Measurements from ENCODE around the gene WTIP. TPM values are rescaled to one million over a fixed set of nuclear protein-coding genes. Genes with fewer than 3 reads are reported as not detected.
A peak's percentile ranks its signal among the peaks of the same experiment; 100 is the strongest.

Gene WTIP
- total RNA-seq, 1 experiment from 2014 or later: 32.5 TPM

DNA sequence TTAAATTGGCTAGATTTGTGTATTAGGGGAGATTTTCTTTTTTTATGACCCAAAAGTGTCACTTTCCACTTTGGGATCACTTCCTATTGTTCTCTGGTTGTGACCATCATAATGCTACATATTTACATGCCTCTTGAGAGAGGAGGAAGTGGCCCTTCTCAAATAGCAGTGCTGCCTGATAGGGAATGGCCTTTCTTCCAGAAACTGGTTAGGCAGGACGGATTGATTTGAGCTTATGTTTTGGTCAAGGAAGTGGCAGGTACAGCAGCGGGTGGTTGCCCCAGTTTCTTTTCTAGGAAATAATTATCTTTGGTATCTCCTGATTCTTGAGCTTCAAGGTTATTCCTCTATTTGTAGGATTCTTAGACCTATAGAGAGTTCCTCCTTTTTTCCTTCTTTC lies 21.9 kb upstream of the WTIP start:
- H3K27me3 Mint-ChIP-seq (ENCODE audit: low read depth): no peaks in the 10 kb centered on the region
- no peak overlapping the region for H3K4ac ChIP-seq (ENCODE audit: low read depth, low read length)
- TF ChIP-seq, protein P1, sequence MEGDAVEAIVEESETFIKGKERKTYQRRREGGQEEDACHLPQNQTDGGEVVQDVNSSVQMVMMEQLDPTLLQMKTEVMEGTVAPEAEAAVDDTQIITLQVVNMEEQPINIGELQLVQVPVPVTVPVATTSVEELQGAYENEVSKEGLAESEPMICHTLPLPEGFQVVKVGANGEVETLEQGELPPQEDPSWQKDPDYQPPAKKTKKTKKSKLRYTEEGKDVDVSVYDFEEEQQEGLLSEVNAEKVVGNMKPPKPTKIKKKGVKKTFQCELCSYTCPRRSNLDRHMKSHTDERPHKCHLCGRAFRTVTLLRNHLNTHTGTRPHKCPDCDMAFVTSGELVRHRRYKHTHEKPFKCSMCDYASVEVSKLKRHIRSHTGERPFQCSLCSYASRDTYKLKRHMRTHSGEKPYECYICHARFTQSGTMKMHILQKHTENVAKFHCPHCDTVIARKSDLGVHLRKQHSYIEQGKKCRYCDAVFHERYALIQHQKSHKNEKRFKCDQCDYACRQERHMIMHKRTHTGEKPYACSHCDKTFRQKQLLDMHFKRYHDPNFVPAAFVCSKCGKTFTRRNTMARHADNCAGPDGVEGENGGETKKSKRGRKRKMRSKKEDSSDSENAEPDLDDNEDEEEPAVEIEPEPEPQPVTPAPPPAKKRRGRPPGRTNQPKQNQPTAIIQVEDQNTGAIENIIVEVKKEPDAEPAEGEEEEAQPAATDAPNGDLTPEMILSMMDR (conservative IDR thresholded peaks at IDR 0.05): no peak
- no peaks in the 10 kb centered on the region for H3K9me3 ChIP-seq (ENCODE audit: control insufficient read depth, low read depth, low read length)
- no peak overlapping the region for H3T11ph ChIP-seq (ENCODE audit: low read length)
- no peaks in the 10 kb centered on the region for H3K79me2 ChIP-seq (ENCODE audit: insufficient read depth, low read length)
- no peak overlapping the region for H3K23ac ChIP-seq (ENCODE audit: insufficient read length, low read depth, low read length)
- H3K4me3 Mint-ChIP-seq: no peak overlapping the region
- no peak overlapping the region for H3K27ac ChIP-seq (ENCODE audit: insufficient read length, low read depth, low read length)
- no peak for DNase-seq
- H3K27ac Mint-ChIP-seq: peak overlapping the region in 2 of 3 experiments; percentile 59 to 81; a peak in 5 of 7 replicates
- no peak overlapping the region for H3K9ac ChIP-seq (ENCODE audit: extremely low read depth, insufficient read length, low read length)
- H3K4me1 Mint-ChIP-seq: peaks cover 4 to 17% of the 10 kb centered on the region in 2 experiments; a peak in 3 of 4 replicates
- no peaks in the 10 kb centered on the region for H4K20me1 ChIP-seq (ENCODE audit: control insufficient read depth, insufficient read depth, insufficient read length)
- no peak overlapping the region for H4K5ac ChIP-seq (ENCODE audit: insufficient read length, low read depth, low read length)
- no peak overlapping the region for H2BK5ac ChIP-seq (ENCODE audit: insufficient read length, low read length)
- H2BK120ac ChIP-seq (ENCODE audit: low read depth, low read length, poor library complexity, severe bottlenecking): no peak overlapping the region
- no peak overlapping the region for H3K4me2 ChIP-seq (ENCODE audit: insufficient read depth, insufficient read length, low read length)
- no peak overlapping the region for H2BK12ac ChIP-seq (ENCODE audit: insufficient read length, low read depth, low read length)
- H2BK15ac ChIP-seq (ENCODE audit: low read depth, low read length): no peak overlapping the region
- WGBS (ENCODE audit: extremely low coverage, insufficient read length, low lambda C conversion rate): no CpG with 5 or more reads among the region's 2 CpGs
- no peaks in the 10 kb centered on the region for H3K27me3 ChIP-seq (ENCODE audit: insufficient read depth, low read length)
- H2AFZ ChIP-seq (ENCODE audit: low read length): no peak overlapping the region
- no peaks in the 10 kb centered on the region for H3K9me3 Mint-ChIP-seq
- H3K56ac ChIP-seq (ENCODE audit: insufficient read length, low read depth, low read length): no peak overlapping the region
- no peak overlapping the region for H2BK20ac ChIP-seq (ENCODE audit: low read depth, low read length, poor library complexity, severe bottlenecking)
- H3K23me2 ChIP-seq (ENCODE audit: insufficient read length, low read depth, low read length, poor library complexity, severe bottlenecking): no peaks in the 10 kb centered on the region
- no peak overlapping the region for H3K18ac ChIP-seq (ENCODE audit: insufficient read length, low read depth, low read length)
- peaks cover 52 to 89% (median 83%) of the 10 kb centered on the region in 3 experiments for H3K36me3 Mint-ChIP-seq (ENCODE audit: insufficient read depth in 1 of 3, low read depth in 3 of 3)
- H3K4me1 ChIP-seq (ENCODE audit: insufficient read depth, low read length): no peaks in the 10 kb centered on the region
- no peak overlapping the region for H3K14ac ChIP-seq (ENCODE audit: insufficient read depth, low read length)
- H4K8ac ChIP-seq (replicated peaks; ENCODE audit: insufficient read length, low read depth, low read length): no peak overlapping the region
- H4K91ac ChIP-seq (ENCODE audit: insufficient read length, low read depth, low read length): no peak overlapping the region
- H2AK5ac ChIP-seq (ENCODE audit: insufficient read length, low read length): no peak overlapping the region
- no peaks in the 10 kb centered on the region for H3K79me1 ChIP-seq (ENCODE audit: insufficient read depth, low read depth, low read length, poor library complexity, severe bottlenecking)

Measured in H9 (cell line).